H54 (cell line): Measurements from ENCODE around the gene VAV3.
"Not testable (repeated sequence)": the region's sequence is repeated elsewhere in the genome, so short reads cannot be mapped to it uniquely, and the experiment has no call there.

Source experiments
- DNase-seq: peaks from one replicate; pipeline ENCODE4 v3.0.0; 2011; ENCODE audit warnings: low spot score, mixed read lengths; ENCODE audit not compliant: insufficient read length
- FAIRE-seq: peaks from 3 replicates; lab custom pipeline; 2011; peaks lifted over from hg19 to GRCh38; lab: Jason Lieb, UNC
- POLR2A ChIP-seq: IDR thresholded peaks from 2 replicates; pipeline ENCODE4 v1.6.1; 2011; ENCODE audit warnings: low read depth, mild to moderate bottlenecking, low read length

The VAV3 gene

DNA sequence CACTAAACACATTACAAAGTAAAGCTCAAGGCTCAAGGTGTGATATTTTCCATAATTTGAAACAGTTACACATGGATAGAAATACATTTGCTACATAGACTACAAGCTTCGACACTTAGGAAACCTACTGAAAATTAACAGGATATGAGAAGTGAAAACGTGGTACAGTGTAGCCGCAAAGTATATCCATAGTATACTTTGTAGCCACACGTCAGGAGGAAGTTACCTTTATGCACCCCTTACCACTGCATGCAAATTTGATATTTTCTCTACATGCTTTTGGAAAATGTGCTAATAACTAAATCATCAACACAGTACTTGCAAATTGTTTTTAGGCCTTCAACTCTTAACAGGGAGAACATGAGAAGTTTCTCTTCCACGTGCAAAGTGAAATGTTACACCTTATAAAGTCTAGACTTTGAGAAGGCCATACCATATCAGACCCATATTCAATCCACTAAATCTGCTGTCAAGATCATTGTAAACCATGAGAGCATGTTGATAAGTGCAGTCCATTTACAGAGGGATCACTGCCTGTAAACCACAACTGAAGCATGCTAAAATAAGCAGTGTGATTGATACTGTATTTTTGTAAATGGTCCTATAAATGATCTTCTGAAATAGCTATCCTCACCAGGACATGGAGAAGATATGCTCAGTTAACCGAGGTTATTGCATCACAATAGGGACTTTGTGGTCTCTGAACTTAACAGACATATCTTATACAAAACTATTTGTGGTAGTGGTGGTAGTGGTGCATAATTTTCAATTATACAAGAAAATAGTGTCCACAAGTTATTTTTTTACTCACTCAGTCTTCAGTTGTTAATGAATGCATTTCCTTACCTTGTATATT is 64.7 kb downstream of the VAV3 start:
- no peak for FAIRE-seq
- DNase-seq, result no peak
- no peak for TF ChIP-seq POLR2A

DNA sequence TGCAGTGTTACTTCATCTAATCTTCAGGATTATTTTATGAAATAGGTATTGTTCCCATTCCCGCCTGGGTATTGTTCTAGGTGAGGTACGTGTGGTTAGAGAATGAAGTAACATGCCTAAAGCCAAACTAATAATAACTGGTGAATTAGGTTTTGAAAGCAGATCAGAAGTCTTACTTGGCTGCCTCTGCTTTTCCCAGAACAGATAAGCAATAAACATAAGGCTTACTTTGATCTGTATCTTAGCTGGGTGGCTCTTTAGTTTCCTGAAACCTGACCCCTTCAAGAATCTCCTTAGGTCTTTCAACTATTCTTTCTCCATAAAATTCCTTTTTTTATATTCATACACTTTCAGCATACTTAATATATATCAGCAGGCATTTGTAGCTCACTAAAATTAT is 65.3 kb downstream of the VAV3 start:
- no peak for TF ChIP-seq POLR2A
- FAIRE-seq (no peak), DNase-seq (no peak)

DNA sequence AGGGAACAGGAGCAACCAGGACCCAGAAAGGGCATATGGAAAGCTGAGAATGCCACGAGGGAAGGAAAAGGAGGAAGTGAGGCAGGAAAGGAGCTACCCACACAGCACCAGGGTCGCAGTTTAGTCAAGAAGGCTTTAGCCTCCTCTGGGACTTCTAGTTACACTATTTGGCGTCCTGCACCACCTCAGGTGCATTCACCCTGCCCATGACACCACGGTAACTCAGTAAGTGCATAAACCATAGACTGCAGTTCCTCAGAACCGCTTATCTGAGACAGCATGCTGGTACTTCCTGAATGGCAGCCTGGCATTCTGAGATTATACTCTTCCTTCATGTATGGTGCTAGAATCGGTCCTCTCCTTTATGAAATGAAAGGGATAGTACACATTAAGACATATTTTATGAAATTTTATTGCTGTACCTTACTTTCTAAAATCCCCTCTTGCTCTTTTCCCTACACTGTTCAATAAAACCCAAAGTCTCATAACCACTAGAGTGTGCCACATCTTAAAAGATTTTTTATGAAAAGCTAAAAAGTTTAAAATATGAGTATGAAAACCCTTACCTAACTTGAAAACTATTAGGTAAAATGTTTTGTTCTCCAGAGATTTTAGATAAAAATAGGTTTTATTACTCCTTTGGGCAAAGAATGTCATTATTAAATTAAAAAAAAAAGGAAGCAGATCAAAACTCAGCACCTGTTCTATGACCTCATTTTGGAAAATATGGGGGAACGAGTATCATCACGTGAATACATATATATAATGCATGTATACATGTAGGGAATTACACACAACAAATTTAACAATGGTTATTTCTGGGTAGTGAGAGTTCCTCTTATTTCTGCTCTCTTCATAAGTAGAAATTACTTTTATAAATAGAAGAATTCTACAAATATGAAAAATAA is 67.3 kb downstream of the VAV3 start:
- no peak for FAIRE-seq
- TF ChIP-seq POLR2A, result no peak
- DNase-seq, result no peak

DNA sequence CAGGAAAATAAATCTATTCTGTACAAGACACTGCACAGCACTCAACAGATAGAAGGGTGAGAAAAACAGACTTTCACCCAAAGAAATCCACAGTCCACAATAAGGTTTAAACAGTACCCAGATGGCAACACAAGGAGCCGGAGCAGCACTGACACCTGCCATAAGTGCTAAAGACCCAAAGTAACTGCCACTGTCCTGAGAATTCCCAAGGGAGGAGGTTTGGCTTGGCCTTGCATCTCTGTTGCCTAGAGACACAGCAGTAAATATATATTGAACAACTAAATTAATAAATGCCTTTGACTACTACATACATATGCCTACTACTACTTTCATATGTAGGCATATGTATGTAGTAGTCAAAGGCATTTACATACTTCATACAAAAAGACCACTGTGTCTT is 68.0 kb downstream of the VAV3 start:
- TF ChIP-seq POLR2A, result no peak
- FAIRE-seq (no peak), DNase-seq (no peak)

DNA sequence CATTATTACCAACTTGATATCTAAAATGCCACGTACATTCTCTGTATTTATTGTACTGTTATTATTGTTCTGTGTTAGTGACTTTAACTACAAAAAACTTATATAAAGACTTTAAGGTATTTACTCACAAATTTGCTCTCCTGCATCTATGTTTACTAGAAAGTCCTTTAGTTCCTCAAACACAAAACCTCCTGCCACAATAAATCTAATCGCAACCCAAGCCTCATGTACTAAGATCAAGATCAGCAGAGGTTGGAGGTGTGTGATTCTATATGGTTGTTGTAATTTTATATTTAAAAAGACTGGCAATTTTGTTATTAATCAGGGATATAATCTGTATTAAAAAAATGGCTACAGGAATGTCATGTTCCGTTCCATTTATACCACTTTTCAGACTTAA is 68.6 kb downstream of the VAV3 start:
- TF ChIP-seq POLR2A, result no peak
- no peak for FAIRE-seq
- DNase-seq, result no peak

DNA sequence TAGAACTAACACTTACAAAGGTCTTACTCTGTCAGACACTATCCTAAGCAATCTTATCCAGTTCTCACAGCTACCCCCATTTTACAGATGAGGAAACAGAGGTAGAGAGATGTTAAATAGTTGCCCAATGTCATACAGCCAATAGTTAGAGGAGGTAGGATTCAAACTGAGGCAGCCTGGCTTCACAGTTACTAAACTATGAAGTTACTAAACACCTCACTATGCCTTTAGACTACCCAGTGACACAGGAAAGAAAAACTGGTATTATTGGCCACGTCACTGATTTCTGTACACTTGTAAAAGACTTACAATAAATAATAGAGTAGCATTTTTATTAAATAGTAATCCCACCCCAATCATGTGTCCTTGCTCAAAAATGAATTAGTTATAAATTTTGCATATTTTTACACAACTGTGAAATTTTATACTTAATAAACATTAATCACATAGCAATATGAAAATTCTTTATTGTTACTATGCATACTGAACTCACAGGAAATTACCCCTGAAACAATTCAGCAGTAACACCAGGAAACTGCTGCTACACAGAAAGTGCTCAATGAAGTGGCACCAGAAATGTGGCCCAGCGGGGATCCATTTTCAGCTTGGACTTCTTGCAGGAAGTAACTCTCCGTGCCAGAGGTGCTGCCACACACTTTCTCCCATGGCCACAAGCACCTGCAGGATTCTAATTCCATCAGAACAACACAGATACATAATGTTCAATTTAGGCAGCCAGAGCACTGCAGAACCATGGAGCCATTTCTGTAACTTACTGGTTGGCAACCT is 69.4 kb downstream of the VAV3 start:
- no peak for TF ChIP-seq POLR2A
- FAIRE-seq, result no peak
- DNase-seq, result no peak

DNA sequence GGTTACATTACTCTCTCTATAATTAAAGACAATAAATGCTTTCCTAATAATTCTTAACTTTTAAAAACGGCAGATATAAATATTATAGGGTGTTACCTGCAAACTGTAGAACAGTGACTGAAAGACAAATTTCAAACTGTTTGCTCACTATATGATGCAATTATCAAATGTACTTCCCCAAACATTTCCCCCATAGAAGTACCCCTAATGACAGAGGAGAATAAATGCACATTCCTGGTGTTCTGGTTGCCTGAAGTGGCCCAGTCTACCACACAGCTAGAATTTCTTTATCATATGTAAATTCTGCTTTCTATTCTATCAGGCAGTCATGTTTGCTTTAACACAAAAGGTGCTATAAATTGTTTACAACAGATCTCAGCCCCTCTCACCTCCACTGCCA is 70.4 kb downstream of the VAV3 start:
- FAIRE-seq (no peak), DNase-seq (no peak)
- TF ChIP-seq POLR2A, result no peak

DNA sequence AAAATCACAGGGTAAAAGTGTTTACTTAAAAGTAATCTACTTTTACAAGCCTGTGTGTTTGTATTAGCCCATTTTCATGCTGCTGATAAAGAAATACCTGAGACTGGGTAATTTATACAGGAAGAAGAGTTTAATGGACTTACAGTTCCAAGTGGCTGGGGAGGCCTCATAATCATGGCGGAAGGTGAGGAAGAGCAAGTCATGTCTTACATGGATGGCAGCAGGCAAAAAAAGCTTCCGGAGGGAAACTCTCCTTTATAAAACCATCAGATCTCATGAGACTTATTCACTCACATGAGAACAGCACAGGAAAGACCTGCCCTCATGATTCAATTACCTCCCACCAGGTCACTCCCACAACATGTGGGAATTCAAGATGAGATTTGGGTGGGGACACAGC is 71.6 kb downstream of the VAV3 start:
- DNase-seq, FAIRE-seq: not testable (repeated sequence)

DNA sequence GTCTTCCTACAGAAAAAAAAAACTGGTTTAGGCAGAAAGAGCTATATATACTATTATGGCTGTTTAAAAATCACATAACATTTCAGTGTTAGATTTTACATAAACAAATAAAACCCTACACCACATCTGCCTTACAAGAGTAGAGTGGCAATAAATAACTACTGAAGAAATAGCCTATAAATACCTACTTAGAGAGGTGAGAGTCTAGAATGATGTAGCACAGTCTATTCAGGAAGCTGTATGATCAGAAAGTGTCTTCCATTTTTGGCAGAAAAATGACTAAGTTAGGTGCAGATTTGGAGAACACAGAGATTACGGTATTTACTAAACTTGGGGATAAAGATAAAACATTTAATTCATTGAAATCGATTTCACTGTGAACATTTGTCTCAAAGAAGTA is 75.5 kb downstream of the VAV3 start:
- FAIRE-seq, result no peak
- no peak for TF ChIP-seq POLR2A

DNA sequence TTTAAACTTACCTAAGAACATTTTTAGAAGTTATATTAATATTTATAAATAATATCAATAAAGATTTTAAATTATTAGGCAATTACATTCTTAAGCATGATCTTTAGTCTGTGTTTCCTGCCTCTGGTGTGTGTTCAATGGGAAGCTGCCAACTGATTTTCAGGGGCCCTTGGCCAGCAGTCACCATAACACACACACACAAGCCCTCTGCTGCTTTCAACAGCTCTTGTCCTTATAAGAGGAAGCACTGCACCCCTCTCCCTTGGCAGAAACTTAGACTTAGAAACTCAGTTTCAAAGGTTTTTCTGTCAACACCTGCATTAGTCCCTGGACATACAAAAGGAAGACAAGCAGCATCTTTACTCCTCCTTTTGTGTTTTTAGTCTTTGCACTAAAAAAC is 81.4 kb downstream of the VAV3 start:
- no peak for DNase-seq
- FAIRE-seq, result no peak
- no peak for TF ChIP-seq POLR2A

More for the DNA sequence above, 75.5 kb downstream of the VAV3 start:
- DNase-seq, result no peak

DNA sequence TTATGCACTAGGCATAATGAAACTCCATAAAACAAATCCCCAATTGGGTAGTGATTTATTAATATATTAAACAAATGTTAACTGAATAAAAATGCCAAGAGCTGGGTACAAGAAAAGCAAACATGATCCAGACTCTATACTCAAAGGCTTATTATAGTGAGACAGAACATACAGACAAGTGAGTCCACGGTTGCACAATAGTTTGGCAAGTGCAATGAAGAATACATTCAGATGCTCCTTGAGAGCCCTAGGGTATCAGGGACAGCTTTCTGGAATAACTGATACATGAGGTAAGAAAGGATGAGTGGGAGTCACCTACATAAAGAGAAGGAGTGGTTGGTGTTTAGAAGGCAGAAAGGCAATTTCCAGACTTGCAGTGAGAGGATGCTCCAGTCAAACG is 85.1 kb downstream of the VAV3 start:
- TF ChIP-seq POLR2A, result no peak
- no peak for DNase-seq
- FAIRE-seq, result no peak

DNA sequence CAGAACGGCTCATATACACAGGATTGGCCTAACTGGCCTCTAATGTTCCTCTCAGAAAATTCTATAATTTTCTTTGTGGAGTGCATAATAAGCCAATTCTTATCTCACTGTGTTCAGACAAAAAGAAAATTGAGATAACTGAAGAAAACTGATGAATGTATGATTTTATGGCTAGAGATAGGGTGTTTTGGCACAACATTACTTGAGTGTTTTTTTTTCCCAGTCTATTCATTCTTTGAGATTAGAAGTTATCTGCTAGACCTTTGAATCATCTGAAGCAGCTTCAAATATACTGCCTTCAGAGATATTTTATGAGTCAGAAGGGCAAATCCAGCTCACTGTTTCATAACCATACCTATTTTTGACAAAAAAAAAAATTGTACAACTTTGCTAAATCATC is 85.6 kb downstream of the VAV3 start:
- FAIRE-seq, result no peak
- no peak for TF ChIP-seq POLR2A
- no peak for DNase-seq

DNA sequence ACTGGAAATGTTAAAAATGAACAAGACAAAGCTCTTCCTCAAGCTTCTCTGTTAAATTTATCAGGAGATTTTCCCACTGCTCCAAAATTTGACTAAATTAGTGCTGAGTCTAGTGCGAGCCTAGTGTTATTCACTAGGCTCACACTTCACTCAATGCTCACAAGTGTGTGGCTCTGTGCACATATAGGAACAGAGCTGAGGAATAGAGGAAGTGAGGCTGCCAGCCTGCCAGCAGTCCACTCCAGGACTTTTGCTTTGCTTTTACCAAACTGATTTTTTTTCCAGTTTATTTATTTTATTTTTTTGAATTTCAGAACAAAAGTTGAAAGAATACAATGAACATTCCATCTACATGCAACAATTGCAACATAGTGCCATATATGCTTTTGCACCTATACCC is 87.2 kb downstream of the VAV3 start:
- TF ChIP-seq POLR2A, result no peak
- DNase-seq, result no peak
- FAIRE-seq, result no peak

DNA sequence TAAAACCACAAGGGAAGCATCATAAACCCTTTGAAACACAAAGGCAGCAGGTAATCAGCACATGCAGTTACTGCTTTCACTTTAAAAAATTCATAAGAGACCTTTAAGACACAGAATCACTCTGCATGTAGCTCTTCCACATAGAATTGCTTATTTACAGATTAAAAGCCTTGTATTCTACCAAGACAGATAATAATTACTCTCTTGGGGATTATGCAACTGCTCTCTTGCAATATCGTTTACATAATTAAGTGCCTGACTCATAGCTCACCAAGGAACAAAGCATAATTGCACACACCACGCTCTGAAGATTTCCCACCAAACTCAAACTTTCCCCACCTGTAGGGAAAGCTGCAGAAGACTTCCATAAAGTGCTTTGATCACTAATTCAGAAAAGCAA is 87.9 kb downstream of the VAV3 start:
- no peak for TF ChIP-seq POLR2A
- no peak for DNase-seq
- FAIRE-seq, result no peak

DNA sequence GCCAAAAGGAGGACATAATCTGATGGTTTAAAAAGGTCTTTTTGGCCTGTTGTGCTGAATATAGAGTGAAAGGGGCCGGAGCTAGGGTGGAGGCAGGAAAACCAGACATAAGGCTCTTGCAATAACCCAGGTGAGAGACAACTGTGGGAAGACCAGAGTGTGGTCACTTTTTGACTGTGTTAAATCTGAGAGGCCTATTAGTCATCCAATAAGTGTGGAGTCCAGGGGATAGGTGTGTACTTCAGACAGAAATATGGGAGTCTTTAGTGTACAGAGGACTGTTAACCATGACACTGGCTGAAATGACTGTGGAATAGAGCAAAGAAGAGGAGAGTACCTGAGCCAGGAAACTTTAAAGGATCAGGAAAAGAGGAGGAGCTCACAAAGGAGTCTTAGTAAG is 89.3 kb downstream of the VAV3 start:
- DNase-seq (no peak), FAIRE-seq (no peak)
- TF ChIP-seq POLR2A, result no peak
